PC-3 (cell line): ENCODE measurements around the gene KIT.

Source experiments
- EZH2 ChIP-seq: fragments of 300-600 bp; sonication (generic); IDR thresholded peaks from one replicate; pipeline ENCODE4 v1.6.1; 2017; ENCODE audit warnings: antibody characterized with exemption, mild to moderate bottlenecking, low read length; ENCODE audit not compliant: unreplicated experiment
- TF ChIP-seq, protein P1 (sequence below): fragments of 300-600 bp; sonication (generic); conservative IDR thresholded peaks from 2 replicates; pipeline ENCODE4 v1.5.1; 2017; ENCODE audit warnings: antibody characterized with exemption, low read depth, mild to moderate bottlenecking, low read length

GRCh38 chr4:54661169-54661568 lies 3.4 kb downstream of the KIT start:
- TF ChIP-seq, protein P1, sequence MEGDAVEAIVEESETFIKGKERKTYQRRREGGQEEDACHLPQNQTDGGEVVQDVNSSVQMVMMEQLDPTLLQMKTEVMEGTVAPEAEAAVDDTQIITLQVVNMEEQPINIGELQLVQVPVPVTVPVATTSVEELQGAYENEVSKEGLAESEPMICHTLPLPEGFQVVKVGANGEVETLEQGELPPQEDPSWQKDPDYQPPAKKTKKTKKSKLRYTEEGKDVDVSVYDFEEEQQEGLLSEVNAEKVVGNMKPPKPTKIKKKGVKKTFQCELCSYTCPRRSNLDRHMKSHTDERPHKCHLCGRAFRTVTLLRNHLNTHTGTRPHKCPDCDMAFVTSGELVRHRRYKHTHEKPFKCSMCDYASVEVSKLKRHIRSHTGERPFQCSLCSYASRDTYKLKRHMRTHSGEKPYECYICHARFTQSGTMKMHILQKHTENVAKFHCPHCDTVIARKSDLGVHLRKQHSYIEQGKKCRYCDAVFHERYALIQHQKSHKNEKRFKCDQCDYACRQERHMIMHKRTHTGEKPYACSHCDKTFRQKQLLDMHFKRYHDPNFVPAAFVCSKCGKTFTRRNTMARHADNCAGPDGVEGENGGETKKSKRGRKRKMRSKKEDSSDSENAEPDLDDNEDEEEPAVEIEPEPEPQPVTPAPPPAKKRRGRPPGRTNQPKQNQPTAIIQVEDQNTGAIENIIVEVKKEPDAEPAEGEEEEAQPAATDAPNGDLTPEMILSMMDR: no peak
- TF ChIP-seq EZH2: no peak
